ENCODE results near the gene LRCH1.
"Not testable (repeated sequence)": the region's sequence is repeated elsewhere in the genome, so short reads cannot be mapped to it uniquely, and the experiment has no call there.

The LRCH1 gene

GRCh38 chr13:46516599-46517338 lies 36.2 kb upstream of the LRCH1 start:
- CTCF ChIA-PET = interaction anchor here (1.0 to 1.7 kb wide), 3 partner anchors 17 to 204 kb away, joined by 3 read pairs; no protein-coding TSS in a partner anchor
- no peak for TF ChIP-seq CTCF (IDR thresholded peaks at IDR 0.05; ENCODE audit: insufficient read depth, low read length, missing control alignments)
- no peak for DNase-seq (ENCODE audit: low read depth, low spot score)
- POLR2A ChIA-PET = no interaction called here
- H3K4me3 ChIP-seq (ENCODE audit: low read depth, low read length) = no peak overlapping the region

- POLR2A ChIA-PET; DNase-seq (ENCODE audit: low read depth, low spot score); H3K4me3 ChIP-seq (ENCODE audit: low read depth, low read length): not testable (repeated sequence)
- CTCF ChIA-PET = interaction anchor here (1.1 to 1.7 kb wide), 2 partner anchors 18 to 203 kb away, joined by 3 read pairs; no protein-coding TSS in a partner anchor
Measured at GRCh38 chr13:46517748-46518147, 35.2 kb upstream of the LRCH1 start.

- ChIA-PET CTCF (no interaction called here), POLR2A (interaction anchor here (0.6 kb wide), 1 partner anchor 66 kb away, joined by 4 read pairs; no protein-coding TSS in a partner anchor)
- no peak for DNase-seq (ENCODE audit: low read depth, low spot score)
- no peak for TF ChIP-seq CTCF (IDR thresholded peaks at IDR 0.05; ENCODE audit: insufficient read depth, low read length, missing control alignments)
- H3K4me3 ChIP-seq (ENCODE audit: low read depth, low read length) = no peak overlapping the region
Measured at GRCh38 chr13:46519182-46519581, 33.8 kb upstream of the LRCH1 start.

GRCh38 chr13:46520166-46520565 lies 32.8 kb upstream of the LRCH1 start:
- ChIA-PET CTCF (interaction anchor here (0.8 to 1.8 kb wide), 3 partner anchors 14 to 32 kb away, joined by 3 to 5 read pairs (median 3); no protein-coding TSS in a partner anchor), POLR2A (no interaction called here)
- TF ChIP-seq CTCF (IDR thresholded peaks at IDR 0.05; ENCODE audit: insufficient read depth, low read length, missing control alignments) = no peak
- H3K4me3 ChIP-seq (ENCODE audit: low read depth, low read length) = no peak overlapping the region
- no peak for DNase-seq (ENCODE audit: low read depth, low spot score)

- no peak overlapping the region for H3K4me3 ChIP-seq (ENCODE audit: low read depth, low read length)
- no peak for TF ChIP-seq CTCF (IDR thresholded peaks at IDR 0.05; ENCODE audit: insufficient read depth, low read length, missing control alignments)
- ChIA-PET CTCF (interaction anchor here (1.8 kb wide), 1 partner anchor 18 kb away, joined by 3 read pairs; no protein-coding TSS in a partner anchor), POLR2A (no interaction called here)
- no peak for DNase-seq (ENCODE audit: low read depth, low spot score)
Measured at GRCh38 chr13:46521486-46521885, 31.5 kb upstream of the LRCH1 start.

- no peak overlapping the region for H3K4me3 ChIP-seq (ENCODE audit: low read depth, low read length)
- CTCF ChIA-PET = interaction anchor here (0.6 to 1.8 kb wide), 2 partner anchors 17 to 30 kb away, joined by 3 read pairs; no protein-coding TSS in a partner anchor
- POLR2A ChIA-PET = no interaction called here
- DNase-seq (ENCODE audit: low read depth, low spot score) = no peak
- TF ChIP-seq CTCF (IDR thresholded peaks at IDR 0.05; ENCODE audit: insufficient read depth, low read length, missing control alignments) = no peak
Measured at GRCh38 chr13:46521921-46522747, 30.8 kb upstream of the LRCH1 start.

Data from AG04449 (cell line).